LHCN-M2 (cell line): ENCODE results near the gene PPP1R7. TPM values are rescaled to one million over a fixed set of nuclear protein-coding genes. Genes with fewer than 3 reads are reported as not detected.
"Not testable (repeated sequence)": the region's sequence is repeated elsewhere in the genome, so short reads cannot be mapped to it uniquely, and the experiment has no call there.

Experiments used
- DNase-seq: peaks from one replicate; pipeline ENCODE4 v3.0.0-alpha.2; 2012; ENCODE audit warnings: low read depth
- total RNA-seq: library from RNA; depleted of rRNA; stranded (reverse); fragments of >200 nt; gene quantifications from 2 replicates; pipeline ENCODE4 v1.2.3, GENCODE V29; 2014

PPP1R7 gene
- total RNA-seq, 1 experiment from 2014 or later = 110 TPM

- no peak for DNase-seq
These were observed 43.0 kb downstream of the PPP1R7 start for GRCh38 chr2:241193271-241193670.

- DNase-seq = no peak
These were observed 44.5 kb downstream of the PPP1R7 start for GRCh38 chr2:241194811-241195210.

GRCh38 chr2:241195506-241196130 lies 45.4 kb downstream of the PPP1R7 start:
- no peak for DNase-seq

- DNase-seq = not testable (repeated sequence)
These were observed 47.0 kb downstream of the PPP1R7 start for GRCh38 chr2:241197246-241197645.

- DNase-seq = no peak
These were observed 47.7 kb downstream of the PPP1R7 start for GRCh38 chr2:241197947-241198346.

- DNase-seq = no peak
These were observed 48.4 kb downstream of the PPP1R7 start for GRCh38 chr2:241198381-241199279.

GRCh38 chr2:241199286-241199685 lies 49.0 kb downstream of the PPP1R7 start:
- DNase-seq = no peak

GRCh38 chr2:241199897-241200821 lies 49.9 kb downstream of the PPP1R7 start:
- no peak for DNase-seq

GRCh38 chr2:241200822-241201395 lies 50.6 kb downstream of the PPP1R7 start:
- DNase-seq = no peak

- DNase-seq = no peak
These were observed 51.4 kb downstream of the PPP1R7 start for GRCh38 chr2:241201445-241202267.

- DNase-seq = no peak
These were observed 52.0 kb downstream of the PPP1R7 start for GRCh38 chr2:241202268-241202585.

GRCh38 chr2:241202681-241203080 lies 52.4 kb downstream of the PPP1R7 start:
- DNase-seq = no peak

GRCh38 chr2:241203218-241204009 lies 53.1 kb downstream of the PPP1R7 start:
- DNase-seq = no peak

- no peak for DNase-seq
These were observed 53.7 kb downstream of the PPP1R7 start for GRCh38 chr2:241204010-241204384.

GRCh38 chr2:241204490-241204889 lies 54.2 kb downstream of the PPP1R7 start:
- no peak for DNase-seq

GRCh38 chr2:241205086-241205485 lies 54.8 kb downstream of the PPP1R7 start:
- no peak for DNase-seq

- no peak for DNase-seq
These were observed 56.9 kb downstream of the PPP1R7 start for GRCh38 chr2:241207151-241207550.

GRCh38 chr2:241207641-241208040 lies 57.4 kb downstream of the PPP1R7 start:
- no peak for DNase-seq

GRCh38 chr2:241208058-241208457 lies 57.8 kb downstream of the PPP1R7 start:
- DNase-seq = no peak

- no peak for DNase-seq
These were observed 59.0 kb downstream of the PPP1R7 start for GRCh38 chr2:241209271-241209670.
